ENCODE results near the gene UAP1L1.
"Not testable (repeated sequence)": the region's sequence is repeated elsewhere in the genome, so short reads cannot be mapped to it uniquely, and the experiment has no call there.

UAP1L1 gene

DNA sequence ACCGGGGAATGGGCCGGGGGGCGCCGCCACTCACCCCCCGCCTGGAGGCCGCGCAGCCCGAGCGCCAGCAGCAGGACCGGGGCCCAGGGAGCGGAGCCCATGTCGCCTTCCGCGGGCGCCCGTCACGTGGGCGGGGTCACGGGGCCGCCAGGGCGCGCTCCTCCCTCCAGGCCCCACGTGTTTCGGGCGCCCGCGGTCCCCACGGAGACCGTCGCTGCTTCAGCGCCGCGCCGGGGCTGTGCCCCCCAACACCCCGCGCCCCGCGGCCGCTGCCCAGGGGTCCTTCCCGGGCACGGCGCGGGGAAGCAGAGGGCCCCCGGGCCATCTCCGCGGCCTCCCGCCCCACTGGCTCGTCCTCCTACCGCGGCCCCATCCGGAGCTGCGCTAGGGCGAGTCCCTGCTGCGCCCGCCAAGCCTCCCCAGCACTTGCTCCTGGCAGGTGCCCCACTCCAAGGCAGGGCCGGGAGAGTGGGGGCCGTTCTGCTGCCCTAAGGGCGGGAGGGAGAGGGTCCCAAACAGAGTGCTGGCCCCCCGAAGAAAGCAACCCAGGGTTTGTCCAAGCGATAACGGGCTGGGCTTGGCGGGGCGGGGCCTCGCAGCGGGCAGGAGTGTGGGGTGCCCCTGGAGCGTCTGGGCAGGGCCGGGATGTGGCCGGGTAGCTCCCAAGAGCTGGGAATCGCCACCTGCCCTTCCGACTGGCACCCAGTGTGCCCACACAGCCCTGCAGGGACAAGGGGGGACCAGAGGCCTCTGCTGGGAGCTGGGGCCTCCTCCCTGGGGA is 37.5 kb downstream of the UAP1L1 start, which contains the start of gene DPP7:
DPP7 (minus strand) TSS at position 121 of the 781 bp plus-strand sequence; CDS start at position 101, 20 bp downstream.
- DNase-seq (ENCODE audit: low spot score): peak; percentile 92

- peak; percentile 24 for DNase-seq (ENCODE audit: low spot score)
These were observed 38.2 kb downstream of the UAP1L1 start for GRCh38 chr9:137115394-137116026.

DNA sequence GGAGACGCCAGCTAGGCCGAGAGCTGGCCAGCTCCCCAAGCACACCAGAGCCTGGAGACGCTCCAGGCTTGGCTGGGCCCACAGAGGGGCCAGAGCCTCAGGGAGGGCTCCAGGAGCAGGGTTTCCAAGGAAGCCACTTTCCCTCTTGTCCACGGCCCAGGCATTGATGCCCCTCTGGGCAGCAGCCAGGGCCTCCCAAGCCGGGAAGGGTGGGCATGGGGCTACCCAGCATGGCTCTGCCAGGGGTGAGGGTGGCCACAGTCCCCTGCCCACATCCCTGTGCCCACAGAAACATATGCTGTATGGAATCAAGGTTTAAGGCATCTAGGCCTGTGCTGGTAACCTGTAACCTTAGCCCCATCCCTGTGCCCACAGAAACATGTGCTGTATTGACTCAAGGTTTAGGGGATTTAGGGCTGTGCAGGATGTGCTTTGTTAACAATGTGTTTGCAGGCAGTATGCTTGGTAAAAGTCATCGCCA is 38.8 kb downstream of the UAP1L1 start:
- DNase-seq (ENCODE audit: low spot score): no peak

DNA sequence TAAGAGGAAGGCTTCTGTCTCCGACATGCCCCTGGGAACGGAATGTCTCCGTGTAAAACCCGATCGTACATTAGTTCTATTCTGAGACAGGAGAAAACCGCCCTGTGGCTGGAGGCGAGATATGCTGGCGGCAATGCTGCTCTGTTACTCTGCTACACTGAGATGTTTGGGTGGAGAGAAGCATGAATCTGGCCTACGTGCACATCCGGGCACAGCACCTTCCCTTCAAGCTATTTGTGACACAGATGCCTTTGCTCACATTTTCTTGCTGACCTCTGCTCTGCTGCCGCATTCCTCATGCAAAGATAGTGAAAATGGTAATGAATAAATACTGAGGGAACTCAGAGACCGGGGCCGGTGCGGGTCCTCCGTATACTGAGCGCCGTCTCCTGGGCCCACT is 39.4 kb downstream of the UAP1L1 start:
- DNase-seq (ENCODE audit: low spot score): no peak

DNA sequence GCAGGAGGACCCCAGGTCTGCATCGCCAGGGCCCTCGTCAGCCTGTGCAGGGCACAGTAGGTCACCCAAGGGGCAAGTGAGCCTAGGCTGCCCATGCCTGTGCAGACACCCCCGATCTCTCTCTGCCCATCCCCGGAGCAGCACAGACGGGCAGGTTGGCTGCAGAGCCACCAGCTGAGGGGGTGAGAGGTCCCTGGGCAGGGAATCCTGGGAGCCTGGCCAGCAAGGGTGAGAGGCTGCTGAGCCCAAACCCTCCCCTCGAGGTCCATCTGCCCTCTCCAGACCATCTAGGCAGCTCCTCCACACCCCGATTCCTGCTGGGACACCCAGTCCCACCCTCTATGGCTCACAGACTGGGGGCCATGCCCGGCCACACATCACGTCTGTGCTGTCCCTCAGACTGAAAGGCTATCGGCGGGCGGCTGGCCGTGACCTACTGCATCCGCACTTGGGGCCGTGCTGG is 40.0 kb downstream of the UAP1L1 start:
- DNase-seq (ENCODE audit: low spot score): peak; percentile 8

- not testable (repeated sequence) for DNase-seq (ENCODE audit: low spot score)
These were observed 40.8 kb downstream of the UAP1L1 start for GRCh38 chr9:137118092-137118603.

- not testable (repeated sequence) for DNase-seq (ENCODE audit: low spot score)
These were observed 44.8 kb downstream of the UAP1L1 start for GRCh38 chr9:137121927-137122795.

- DNase-seq (ENCODE audit: low spot score): not testable (repeated sequence)
These were observed 45.6 kb downstream of the UAP1L1 start for GRCh38 chr9:137122796-137123467.

DNA sequence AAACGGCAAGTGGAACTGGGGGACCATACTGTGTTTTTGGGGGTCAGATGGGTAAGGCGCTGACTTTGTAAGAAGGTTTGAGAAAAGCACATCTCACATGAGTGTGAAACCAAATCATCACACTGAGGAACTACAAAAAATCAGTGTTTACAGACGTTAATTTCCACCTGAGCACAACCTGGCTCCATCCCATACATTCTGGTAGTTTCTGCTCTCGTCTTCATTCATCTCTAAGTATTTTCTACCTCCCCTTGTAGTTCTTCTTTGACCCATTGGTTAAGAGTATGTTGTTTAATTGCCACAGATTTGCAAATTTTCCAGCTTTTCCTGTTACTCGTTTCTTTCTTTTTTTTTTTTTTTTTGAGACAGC is 46.1 kb downstream of the UAP1L1 start:
- DNase-seq (ENCODE audit: low spot score): no peak

- DNase-seq (ENCODE audit: low spot score): not testable (repeated sequence)
These were observed 46.7 kb downstream of the UAP1L1 start for GRCh38 chr9:137123952-137124462.

- DNase-seq (ENCODE audit: low spot score): no peak
These were observed 49.5 kb downstream of the UAP1L1 start for GRCh38 chr9:137126786-137127185.

DNA sequence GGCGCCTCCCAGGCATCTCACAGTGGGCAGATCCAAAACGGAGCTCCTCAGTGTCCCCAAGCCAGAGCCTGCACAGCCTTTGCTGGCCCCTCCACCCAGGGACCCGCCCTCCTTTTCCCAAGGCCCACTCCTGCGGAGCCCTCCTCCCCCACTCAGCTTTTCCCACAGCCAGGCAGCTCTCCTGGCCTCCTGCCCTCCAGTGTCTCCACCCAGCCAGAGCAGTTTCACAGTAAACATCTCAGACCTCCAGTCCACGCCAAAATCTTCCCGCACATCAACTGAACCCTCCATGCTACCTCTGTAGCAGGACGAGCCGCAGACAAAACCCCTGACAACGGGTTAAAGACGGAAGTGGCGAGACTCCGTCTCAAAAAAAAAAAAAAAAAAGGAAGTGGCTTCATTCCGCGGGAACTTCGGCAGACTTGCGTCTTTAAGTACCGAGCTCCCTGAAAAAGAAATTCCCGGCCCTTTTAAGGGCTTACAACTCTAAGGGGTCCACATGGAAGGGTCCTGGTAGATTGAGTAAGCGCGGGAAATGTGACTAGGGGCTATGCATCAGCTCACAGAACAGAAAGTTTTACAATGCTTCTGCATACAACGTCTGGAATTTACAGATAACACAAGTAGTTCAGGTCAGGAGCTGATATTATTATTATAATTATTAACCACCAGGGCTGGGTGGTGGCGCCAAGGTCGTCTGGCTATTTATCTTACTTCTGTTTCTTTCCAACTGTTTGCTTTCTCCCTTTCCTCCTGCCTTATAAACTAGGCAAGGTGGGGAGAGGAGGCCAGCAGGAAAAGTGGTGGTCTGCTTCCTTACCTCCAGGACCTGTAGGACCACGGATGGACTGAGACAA is 50.2 kb downstream of the UAP1L1 start:
- no peak for DNase-seq (ENCODE audit: low spot score)

DNA sequence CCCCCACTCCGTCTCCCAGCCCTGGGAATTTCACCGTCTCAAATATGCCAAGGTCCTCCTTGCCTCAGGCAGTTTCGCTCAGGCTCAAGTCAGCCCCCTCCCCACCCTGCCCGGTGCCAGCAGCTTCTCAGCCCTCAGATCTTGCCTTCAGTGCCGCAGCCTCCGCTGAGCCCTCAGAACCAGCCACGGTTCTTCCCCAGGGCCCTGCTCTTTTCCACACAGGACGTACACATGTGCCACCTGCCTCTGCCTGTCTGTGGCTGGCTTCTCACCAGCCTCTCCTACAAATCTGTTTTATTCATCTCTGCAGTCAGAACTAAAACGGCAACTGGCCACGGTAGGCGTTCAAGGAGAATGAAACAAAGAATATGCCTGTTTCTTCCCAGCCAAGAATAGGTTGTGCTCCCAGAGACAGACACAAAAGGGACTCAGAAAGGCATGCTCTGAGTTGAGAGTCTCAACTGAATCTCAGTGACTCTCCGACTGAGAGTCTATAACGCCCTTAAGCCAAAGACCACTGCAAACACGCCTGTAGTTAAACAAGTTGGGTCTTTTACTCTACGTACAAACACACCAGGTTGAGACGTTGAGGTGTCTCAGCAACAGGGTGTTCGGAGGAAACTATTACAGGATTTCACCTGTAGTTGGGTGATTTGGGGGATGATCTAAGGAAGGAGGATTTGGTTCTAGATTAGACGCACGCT is 51.0 kb downstream of the UAP1L1 start:
- peak; percentile 13 for DNase-seq (ENCODE audit: low spot score)

GRCh38 chr9:137128862-137129455 is 51.6 kb downstream of the UAP1L1 start:
- DNase-seq (ENCODE audit: low spot score): no peak

DNA sequence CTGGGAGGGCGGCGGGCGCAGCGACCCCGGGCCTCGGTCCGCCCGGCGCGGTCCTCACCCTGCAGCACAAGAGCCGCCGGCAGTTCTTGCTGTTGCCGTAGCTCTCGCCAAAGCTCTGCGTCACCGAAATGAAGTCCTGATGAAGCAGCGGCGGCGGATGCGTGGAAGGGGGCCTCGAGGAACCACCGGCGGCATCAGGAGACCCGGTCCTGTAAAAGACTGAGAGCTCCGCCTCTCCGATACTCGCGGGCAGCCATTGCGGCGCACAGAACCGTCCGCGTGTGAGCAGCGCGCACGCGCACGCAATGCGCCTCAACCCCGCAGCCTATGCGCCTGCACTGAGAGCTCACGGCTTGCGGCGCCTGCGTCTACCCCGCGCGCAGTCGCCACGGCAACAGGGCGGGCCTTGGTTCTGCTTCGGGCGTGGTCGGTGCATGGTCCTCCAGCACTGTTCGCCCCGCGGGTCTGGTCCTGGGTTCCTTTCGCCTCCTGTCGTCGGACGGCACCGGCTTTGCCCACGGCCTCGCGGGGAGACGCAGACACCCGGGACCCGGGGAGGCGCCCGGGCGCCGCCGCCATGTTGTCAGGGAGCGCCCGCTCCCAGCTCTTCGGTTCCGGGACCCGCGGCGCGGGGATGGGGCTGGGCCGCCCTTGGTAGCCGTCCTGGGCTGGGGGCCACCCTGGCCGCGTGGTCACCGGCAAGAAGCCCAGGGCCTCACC is 52.3 kb downstream of the UAP1L1 start:
- DNase-seq (ENCODE audit: low spot score): peak; percentile 96

GRCh38 chr9:137130176-137130755 is 52.9 kb downstream of the UAP1L1 start:
- DNase-seq (ENCODE audit: low spot score): no peak
